Measurements from ENCODE around the gene WDR86. TPM values are rescaled to one million over a fixed set of nuclear protein-coding genes. Genes with fewer than 3 reads are reported as not detected.

WDR86 gene
- total RNA-seq, 1 experiment from 2014 or later = 8.1 TPM

DNA sequence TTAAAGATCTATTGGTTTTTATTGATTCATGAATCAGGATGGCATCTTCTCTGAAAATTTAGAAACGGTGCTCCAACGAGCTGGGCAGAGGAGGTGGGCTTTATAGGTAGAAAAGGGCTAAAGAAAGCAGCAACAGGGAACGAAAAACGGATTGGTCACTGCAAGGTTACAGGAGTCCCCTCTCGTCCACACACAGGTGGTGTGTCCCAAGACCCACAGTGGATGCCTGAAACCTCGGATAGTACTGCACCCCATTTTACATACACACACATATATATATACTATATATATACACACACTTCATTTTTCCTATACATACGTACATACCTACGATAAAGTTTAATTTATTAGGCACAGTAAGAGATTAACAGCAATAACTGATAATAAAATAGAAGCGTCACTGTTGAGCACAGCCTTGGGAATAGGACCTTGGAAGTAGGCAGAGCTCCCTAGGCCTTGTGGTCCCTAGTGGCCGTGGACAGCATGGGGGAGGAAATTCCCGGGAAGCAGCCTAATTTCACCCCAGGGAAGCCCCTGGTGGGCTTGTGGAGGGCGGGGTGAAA, 69.0 kb downstream of the WDR86 start:
- Histone ChIP-seq H3T11ph (ENCODE audit: low read length) (no peak overlapping the region), H3K14ac (ENCODE audit: insufficient read depth, low read length) (0 out of 2 replicates have a peak overlapping the region, but pooled peaks have one; percentile 54), H2AK5ac (ENCODE audit: insufficient read length, low read length) (no peak overlapping the region), H3K79me2 (ENCODE audit: insufficient read depth, low read length) (no peaks in the 10 kb centered on the region), H3K27ac (ENCODE audit: insufficient read length, low read depth, low read length) (no peak overlapping the region), H4K20me1 (ENCODE audit: control insufficient read depth, insufficient read depth, insufficient read length) (no peaks in the 10 kb centered on the region), H3K9ac (ENCODE audit: extremely low read depth, insufficient read length, low read length) (no peak overlapping the region), H4K5ac (ENCODE audit: insufficient read length, low read depth, low read length) (no peak overlapping the region), H3K23me2 (ENCODE audit: insufficient read length, low read depth, low read length, poor library complexity, severe bottlenecking) (no peaks in the 10 kb centered on the region), H2AFZ (ENCODE audit: low read length) (no peak overlapping the region), H3K79me1 (ENCODE audit: insufficient read depth, low read depth, low read length, poor library complexity, severe bottlenecking) (peaks cover 2% of the 10 kb centered on the region), H3K18ac (ENCODE audit: insufficient read length, low read depth, low read length) (no peak overlapping the region), H4K91ac (ENCODE audit: insufficient read length, low read depth, low read length) (no peak overlapping the region), H3K4me2 (ENCODE audit: insufficient read depth, insufficient read length, low read length) (peak overlapping the region; percentile 45), H2BK12ac (ENCODE audit: insufficient read length, low read depth, low read length) (no peak overlapping the region), H3K9me3 (ENCODE audit: control insufficient read depth, low read depth, low read length) (no peaks in the 10 kb centered on the region), H2BK20ac (ENCODE audit: low read depth, low read length, poor library complexity, severe bottlenecking) (no peak overlapping the region), H3K27me3 (ENCODE audit: insufficient read depth, low read length) (peaks cover 2% of the 10 kb centered on the region; the same call in 1 of the 2 replicates), H3K4ac (ENCODE audit: low read depth, low read length) (no peak overlapping the region), H2BK120ac (ENCODE audit: low read depth, low read length, poor library complexity, severe bottlenecking) (no peak overlapping the region), H4K8ac (replicated peaks; ENCODE audit: insufficient read length, low read depth, low read length) (no peak overlapping the region), H2BK5ac (ENCODE audit: insufficient read length, low read length) (no peak overlapping the region), H2BK15ac (ENCODE audit: low read depth, low read length) (no peak overlapping the region), H3K4me1 (ENCODE audit: insufficient read depth, low read length) (no peaks in the 10 kb centered on the region), H3K56ac (ENCODE audit: insufficient read length, low read depth, low read length) (no peak overlapping the region), H3K23ac (ENCODE audit: insufficient read length, low read depth, low read length) (no peak overlapping the region)
- TF ChIP-seq, protein P1, sequence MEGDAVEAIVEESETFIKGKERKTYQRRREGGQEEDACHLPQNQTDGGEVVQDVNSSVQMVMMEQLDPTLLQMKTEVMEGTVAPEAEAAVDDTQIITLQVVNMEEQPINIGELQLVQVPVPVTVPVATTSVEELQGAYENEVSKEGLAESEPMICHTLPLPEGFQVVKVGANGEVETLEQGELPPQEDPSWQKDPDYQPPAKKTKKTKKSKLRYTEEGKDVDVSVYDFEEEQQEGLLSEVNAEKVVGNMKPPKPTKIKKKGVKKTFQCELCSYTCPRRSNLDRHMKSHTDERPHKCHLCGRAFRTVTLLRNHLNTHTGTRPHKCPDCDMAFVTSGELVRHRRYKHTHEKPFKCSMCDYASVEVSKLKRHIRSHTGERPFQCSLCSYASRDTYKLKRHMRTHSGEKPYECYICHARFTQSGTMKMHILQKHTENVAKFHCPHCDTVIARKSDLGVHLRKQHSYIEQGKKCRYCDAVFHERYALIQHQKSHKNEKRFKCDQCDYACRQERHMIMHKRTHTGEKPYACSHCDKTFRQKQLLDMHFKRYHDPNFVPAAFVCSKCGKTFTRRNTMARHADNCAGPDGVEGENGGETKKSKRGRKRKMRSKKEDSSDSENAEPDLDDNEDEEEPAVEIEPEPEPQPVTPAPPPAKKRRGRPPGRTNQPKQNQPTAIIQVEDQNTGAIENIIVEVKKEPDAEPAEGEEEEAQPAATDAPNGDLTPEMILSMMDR (conservative IDR thresholded peaks at IDR 0.05) = no peak
- Mint-ChIP-seq H3K9me3 (peaks cover 0 to 2% of the 10 kb centered on the region in 2 experiments; a peak in 2 of 5 replicates), H3K4me3 (peak overlapping the region; percentile 77 to 85), H3K27me3 (ENCODE audit: low read depth) (peaks cover 5% of the 10 kb centered on the region), H3K4me1 (peaks cover 0 to 3% of the 10 kb centered on the region in 2 experiments; a peak in 3 of 4 replicates), H3K27ac (no peak overlapping the region), H3K36me3 (ENCODE audit: insufficient read depth in 1 of 3, low read depth in 3 of 3) (peaks cover 0 to 14% (median 10%) of the 10 kb centered on the region in 3 experiments; a peak in 5 of 7 replicates)
- DNase-seq = no peak
- WGBS (ENCODE audit: extremely low coverage, insufficient read length, low lambda C conversion rate) = 100% methylated on average over 2 of the region's 12 CpGs
